Thoracic aorta (tissue), 2 donors: ENCODE results near the gene PHKA2. TPM values are rescaled to one million over a fixed set of nuclear protein-coding genes. Genes with fewer than 3 reads are reported as not detected.

Experiments
- ATAC-seq: fragments of 150-250 bp; one replicate; pipeline ENCODE4 v1.8.0; 2017; ENCODE audit warnings: low read depth; ENCODE audit not compliant: insufficient number of reproducible peaks, low FRiP score
- DNase-seq: peaks from one replicate; pipeline ENCODE4 v3.0.0-alpha.2; 2020; ENCODE audit warnings: low spot score
- H3K27ac ChIP-seq, 2 donors: fragments of 200-600 bp; sonication (generic); 1 replicate in 1 of 2; 2 replicates in 1 of 2; pipeline ENCODE4 v1.5.1; 2016; ENCODE audit warnings: mild to moderate bottlenecking in 2 of 2, moderate library complexity in 2 of 2
- H3K27me3 ChIP-seq: fragments of 200-600 bp; sonication (generic); replicated peaks from 2 replicates; pipeline ENCODE4 v1.6.0; 2016; ENCODE audit warnings: mild to moderate bottlenecking; ENCODE audit not compliant: insufficient read depth
- H3K36me3 ChIP-seq: fragments of 200-600 bp; sonication (generic); one replicate; pipeline ENCODE4 v1.5.1; 2016
- H3K4me1 ChIP-seq, 2 donors: fragments of 200-600 bp; sonication (generic); 1 replicate in 1 of 2; 2 replicates in 1 of 2; pipeline versions ENCODE4 v1.5.1 to v1.6.0; 2016; ENCODE audit warnings: low read depth in 2 of 2, mild to moderate bottlenecking in 1 of 2; ENCODE audit not compliant: control insufficient read depth in 1 of 2
- H3K4me3 ChIP-seq: fragments of 200-600 bp; sonication (generic); 2 replicates; pipeline ENCODE4 v1.5.1; 2016; ENCODE audit warnings: mild to moderate bottlenecking
- H3K9me3 ChIP-seq: fragments of 200-600 bp; sonication (generic); 2 replicates; pipeline ENCODE4 v1.5.1; 2016
- CTCF ChIP-seq: fragments of 200-600 bp; sonication (generic); IDR thresholded peaks from one replicate; pipeline ENCODE4 v1.5.1; 2019; ENCODE audit warnings: antibody characterized with exemption
- total RNA-seq, 2 donors: library from RNA; depleted of rRNA; stranded (reverse); fragments of >200 nt; gene quantifications; one replicate each; pipeline versions ENCODE4 v1.1.0 to v1.2.3, GENCODE V29; 2016

PHKA2 gene
- 10 to 100 TPM; 26.5 to 28.3 TPM for total RNA-seq

GRCh38 chrX:18983666-18984380 lies at the start of gene PHKA2:
TSS of gene PHKA2 (minus strand) at chrX:18984114. CDS start at chrX:18983932, 182 bp downstream.
- peak; percentile 1 for DNase-seq
- H3K27me3 ChIP-seq, result no peaks in the 10 kb centered on the region
- peaks cover 4% of the 10 kb centered on the region for H3K36me3 ChIP-seq
- peaks cover 4 to 5% of the 10 kb centered on the region in 2 donors for H3K4me1 ChIP-seq
- H3K9me3 ChIP-seq, result no peaks in the 10 kb centered on the region
- no peak for TF ChIP-seq CTCF
- ATAC-seq, result peak; percentile 68
- peak within 1 kb of the TSS; percentile 79 to 90 for H3K27ac ChIP-seq
- H3K4me3 ChIP-seq, result peak within 1 kb of the TSS; percentile 82

GRCh38 chrX:19030805-19031204 lies 46.9 kb upstream of the PHKA2 start:
- H3K27me3 ChIP-seq, result no peaks in the 10 kb centered on the region
- no peaks in the 10 kb centered on the region for H3K36me3 ChIP-seq
- no peak for DNase-seq
- no peaks in the 10 kb centered on the region for H3K4me1 ChIP-seq
- H3K9me3 ChIP-seq, result no peaks in the 10 kb centered on the region
- no peak for ATAC-seq
- no peak overlapping the region for H3K4me3 ChIP-seq
- no peak for TF ChIP-seq CTCF
- H3K27ac ChIP-seq, result no peak overlapping the region

- ATAC-seq, result no peak
- Histone ChIP-seq H3K4me1 (no peaks in the 10 kb centered on the region), H3K4me3 (no peak overlapping the region)
Observed at GRCh38 chrX:19028560-19028959, 44.6 kb upstream of the PHKA2 start.

GRCh38 chrX:19024366-19024765 lies 40.5 kb upstream of the PHKA2 start:
- Histone ChIP-seq H3K27ac (no peak overlapping the region), H3K4me3 (no peak overlapping the region), H3K36me3 (no peaks in the 10 kb centered on the region), H3K4me1 (no peaks in the 10 kb centered on the region), H3K27me3 (no peaks in the 10 kb centered on the region), H3K9me3 (no peaks in the 10 kb centered on the region)
- ATAC-seq (no peak), DNase-seq (no peak)
- TF ChIP-seq CTCF, result no peak

More at GRCh38 chrX:19028560-19028959, 44.6 kb upstream of the PHKA2 start:
- no peak for DNase-seq
- H3K27ac ChIP-seq, result no peak overlapping the region
- no peaks in the 10 kb centered on the region for H3K27me3 ChIP-seq
- H3K9me3 ChIP-seq, result no peaks in the 10 kb centered on the region
- H3K36me3 ChIP-seq, result no peaks in the 10 kb centered on the region
- no peak for TF ChIP-seq CTCF

- H3K9me3 ChIP-seq, result no peaks in the 10 kb centered on the region
- no peak for TF ChIP-seq CTCF
- H3K27ac ChIP-seq, result no peak overlapping the region
- H3K4me1 ChIP-seq, result no peaks in the 10 kb centered on the region
- ATAC-seq (no peak), DNase-seq (no peak)
- no peaks in the 10 kb centered on the region for H3K27me3 ChIP-seq
- no peaks in the 10 kb centered on the region for H3K36me3 ChIP-seq
- H3K4me3 ChIP-seq, result no peak overlapping the region
Observed at GRCh38 chrX:19019996-19020395, 36.1 kb upstream of the PHKA2 start.
